ENCODE data around the gene SVOP. TPM values are rescaled to one million over a fixed set of nuclear protein-coding genes. Genes with fewer than 3 reads are reported as not detected.

SVOP gene
- total RNA-seq, 2 donors from 2014 or later = 0.52 TPM; not detected in 1

- intact Hi-C loops (cut with DNase I) = no loop called here
- no peak for ATAC-seq
Measured at GRCh38 chr12:108928695-108929094, 92.2 kb downstream of the SVOP start.

GRCh38 chr12:108922918-108923317 lies 98.0 kb downstream of the SVOP start:
- intact Hi-C loops (cut with DNase I) = no loop called here
- 93 to 94% methylated on average over 3 of the region's 3 CpGs for WGBS, 2 donors
- Histone ChIP-seq H3K27me3 (no peaks in the 10 kb centered on the region), H3K4me1 (no peaks in the 10 kb centered on the region), H3K36me3 (replicated peaks in 1 of 2; ENCODE audit: insufficient read depth in 1 of 2, low read depth in 2 of 2) (no peaks in the 10 kb centered on the region), H3K27ac (no peak overlapping the region), H3K9me3 (no peaks in the 10 kb centered on the region), H3K4me3 (no peak overlapping the region)
- no peak for DNase-seq
- TF ChIP-seq POLR2A (IDR thresholded peaks at IDR 0.05) (no peak), CTCF (IDR thresholded peaks at IDR 0.05) (no peak)
- no peak for ATAC-seq

More at GRCh38 chr12:108928695-108929094, 92.2 kb downstream of the SVOP start:
- H3K4me3 ChIP-seq = no peak overlapping the region
- no peaks in the 10 kb centered on the region for H3K9me3 ChIP-seq
- no peak for DNase-seq
- no peaks in the 10 kb centered on the region for H3K36me3 ChIP-seq (replicated peaks in 1 of 2; ENCODE audit: insufficient read depth in 1 of 2, low read depth in 2 of 2)
- no peak overlapping the region for H3K27ac ChIP-seq
- H3K4me1 ChIP-seq = peaks cover 8% of the 10 kb centered on the region
- 78 to 88% methylated on average over 8 of the region's 8 CpGs for WGBS, 2 donors
- no peaks in the 10 kb centered on the region for H3K27me3 ChIP-seq
- TF ChIP-seq CTCF (IDR thresholded peaks at IDR 0.05) (no peak), POLR2A (IDR thresholded peaks at IDR 0.05) (no peak)

GRCh38 chr12:108921946-108922345 lies 98.9 kb downstream of the SVOP start:
- ATAC-seq = no peak
- no peak for DNase-seq
- Histone ChIP-seq H3K27ac (no peak overlapping the region), H3K4me1 (no peaks in the 10 kb centered on the region), H3K27me3 (no peaks in the 10 kb centered on the region), H3K4me3 (no peak overlapping the region), H3K36me3 (replicated peaks in 1 of 2; ENCODE audit: insufficient read depth in 1 of 2, low read depth in 2 of 2) (no peaks in the 10 kb centered on the region), H3K9me3 (no peaks in the 10 kb centered on the region)
- 36 to 43% methylated on average over 3 of the region's 3 CpGs for WGBS, 2 donors
- no peak for TF ChIP-seq CTCF (IDR thresholded peaks at IDR 0.05)
- no peak for TF ChIP-seq POLR2A (IDR thresholded peaks at IDR 0.05)
- intact Hi-C loops (cut with DNase I) = no loop called here

GRCh38 chr12:108918960-108919642 lies 101.8 kb downstream of the SVOP start:
- no peak overlapping the region for H3K4me3 ChIP-seq
- ATAC-seq = no peak
- intact Hi-C loops (cut with DNase I) = no loop called here

More at GRCh38 chr12:108918960-108919642, 101.8 kb downstream of the SVOP start:
- Histone ChIP-seq H3K4me1 (no peaks in the 10 kb centered on the region), H3K27me3 (no peaks in the 10 kb centered on the region), H3K27ac (no peak overlapping the region), H3K9me3 (no peaks in the 10 kb centered on the region), H3K36me3 (replicated peaks in 1 of 2; ENCODE audit: insufficient read depth in 1 of 2, low read depth in 2 of 2) (no peaks in the 10 kb centered on the region)
- no peak for DNase-seq
- 83 to 84% methylated on average over 3 of the region's 3 CpGs for WGBS, 2 donors
- TF ChIP-seq POLR2A (IDR thresholded peaks at IDR 0.05) (no peak), CTCF (IDR thresholded peaks at IDR 0.05) (no peak)

Measured in body of pancreas (tissue), 4 donors.